Caco-2 (cell line): ENCODE measurements around the gene DDN. TPM values are rescaled to one million over a fixed set of nuclear protein-coding genes. Genes with fewer than 3 reads are reported as not detected.
A peak's percentile ranks its signal among the peaks of the same experiment; 100 is the strongest.

Source experiments
- BruUV-seq: library from RNA; stranded (reverse); fragments of 400-500 nt; replicated peaks from 2 replicates; lab custom pipeline; 2021; lab: Mats Ljungman, UMichigan
- CTCF ChIA-PET: fragments of 300-600 bp; sonication (Branson Sonifier 250); formaldehyde crosslinking; loops from one replicate; lab custom pipeline; 2022; ENCODE audit warnings: antibody characterized with exemption; lab: Charles Lee
- POLR2A ChIA-PET: fragments of 300-600 bp; sonication (Branson Sonifier 250); formaldehyde crosslinking; loops from one replicate; lab custom pipeline; 2022; ENCODE audit warnings: antibody characterized with exemption; lab: Charles Lee
- DNase-seq, 2 experiments: peaks; one replicate each; pipeline versions ENCODE4 v3.0.0 to v3.0.0-alpha.2; 2020 to 2022
- H3K27me3 ChIP-seq: replicated peaks from 2 replicates; pipeline ENCODE4 v1.6.0; 2011; ENCODE audit warnings: low read length; ENCODE audit not compliant: control insufficient read depth, insufficient read depth
- H3K36me3 ChIP-seq: 2 replicates; pipeline ENCODE4 v1.5.1; 2011; ENCODE audit warnings: low read length; ENCODE audit not compliant: control insufficient read depth, insufficient read depth
- H3K4me1 ChIP-seq: fragments of 250-450 bp; sonication (Bioruptor Pico); 2 replicates; pipeline ENCODE4 v1.5.1; 2020; ENCODE audit warnings: mild to moderate bottlenecking
- H3K4me3 ChIP-seq: 2 replicates; pipeline ENCODE4 v1.5.1; 2011; ENCODE audit warnings: low read depth, mild to moderate bottlenecking, control low read depth, low read length
- H3K9me3 ChIP-seq: fragments of 250-450 bp; sonication (Bioruptor Pico); 2 replicates; pipeline ENCODE4 v1.5.1; 2020; ENCODE audit warnings: mild to moderate bottlenecking, moderate library complexity
- H3K27ac Mint-ChIP-seq: one replicate; pipeline ENCODE4 v1.8.0; 2022; ENCODE audit warnings: mixed read lengths; ENCODE audit not compliant: unreplicated experiment
- H3K27me3 Mint-ChIP-seq: one replicate; pipeline ENCODE4 v1.8.0; 2022; ENCODE audit warnings: mixed read lengths; ENCODE audit not compliant: insufficient read depth, unreplicated experiment
- H3K36me3 Mint-ChIP-seq: one replicate; pipeline ENCODE4 v1.8.0; 2022; ENCODE audit warnings: mild to moderate bottlenecking, mixed read lengths; ENCODE audit not compliant: insufficient read depth, unreplicated experiment
- H3K4me1 Mint-ChIP-seq: one replicate; pipeline ENCODE4 v1.8.0; 2022; ENCODE audit warnings: low read depth, mixed read lengths; ENCODE audit not compliant: unreplicated experiment
- H3K4me3 Mint-ChIP-seq: one replicate; pipeline ENCODE4 v1.8.0; 2022; ENCODE audit warnings: mild to moderate bottlenecking, moderate library complexity, mixed read lengths; ENCODE audit not compliant: unreplicated experiment
- H3K9me3 Mint-ChIP-seq: one replicate; pipeline ENCODE4 v1.8.0; 2022; ENCODE audit warnings: mixed read lengths; ENCODE audit not compliant: unreplicated experiment
- intact Hi-C: fragments of 100-400 bp; cut with micrococcal nuclease; formaldehyde crosslinking; loops from one replicate; pipeline ENCODE4 v1.10.0; 2022; ENCODE audit not compliant: unreplicated experiment
- total RNA-seq: library from RNA; stranded (reverse); gene quantifications from 2 replicates; pipeline ENCODE4 v1.2.3, GENCODE V29; 2022
- TF ChIP-seq, protein P1 (sequence below), 2 experiments: fragments of 200-600 bp in 1 of 2; IDR thresholded peaks; 1 replicate in 1 of 2; 2 replicates in 1 of 2; pipeline versions ENCODE4 v1.5.1 to v1.8.0; 2011 to 2022; ENCODE audit warnings: antibody characterized with exemption in 1 of 2, control low read depth in 1 of 2, inconsistent platforms in 1 of 2, low read depth in 1 of 2, low read length in 1 of 2, mild to moderate bottlenecking in 1 of 2, moderate library complexity in 1 of 2; ENCODE audit not compliant: insufficient read depth in 1 of 2, severe bottlenecking in 1 of 2, unreplicated experiment in 1 of 2

Gene DDN
- total RNA-seq, 1 experiment from 2014 or later: 1.9 TPM

DNA sequence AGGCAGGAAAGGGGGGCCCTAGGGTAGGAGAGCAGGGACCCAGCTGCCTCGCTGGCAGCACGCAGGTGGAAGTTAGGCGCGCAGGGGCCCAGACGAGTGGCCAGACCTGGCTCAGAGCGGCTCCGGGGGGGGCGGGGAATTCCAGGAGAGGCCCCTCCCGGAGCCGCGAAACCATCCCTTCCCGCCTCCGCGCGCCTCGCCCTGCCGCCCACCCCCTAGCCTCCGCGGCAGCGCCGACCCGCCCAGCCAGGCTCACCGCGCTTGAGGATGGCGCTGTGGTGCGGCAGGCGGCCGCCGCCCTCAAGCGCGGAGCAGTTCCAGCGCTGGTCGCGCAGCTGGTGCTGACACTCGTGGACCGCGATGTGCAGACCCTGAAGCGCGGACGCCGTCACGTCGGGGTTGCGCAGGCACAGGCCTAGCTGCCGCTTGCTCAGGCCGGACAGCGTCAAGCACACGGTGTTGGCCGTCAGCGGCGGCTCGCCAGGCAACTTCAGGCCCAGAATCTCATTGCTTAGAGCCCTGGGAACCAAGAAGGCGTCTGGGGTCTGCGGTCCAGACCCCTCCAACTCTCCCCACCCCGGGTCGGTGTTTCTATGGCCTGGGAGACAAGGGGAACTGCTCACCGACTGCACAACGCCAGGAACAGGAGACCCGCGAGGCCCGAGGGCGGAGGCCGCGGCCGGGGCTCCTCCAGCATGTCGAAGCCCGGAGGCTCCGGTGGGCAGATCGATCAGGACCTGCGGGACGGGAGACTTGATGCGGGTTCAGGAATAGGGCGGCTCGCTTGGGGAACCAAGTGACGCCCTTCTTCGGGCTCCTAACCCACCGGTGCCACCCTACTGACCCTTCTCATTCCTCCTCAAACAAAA is 29.1 kb downstream of the DDN start:
- Histone ChIP-seq H3K27me3 (no peaks in the 10 kb centered on the region), H3K36me3 (no peaks in the 10 kb centered on the region), H3K4me3 (no peak overlapping the region), H3K4me1 (peaks cover 25% of the 10 kb centered on the region), H3K9me3 (no peaks in the 10 kb centered on the region)
- ChIA-PET POLR2A (interaction anchor here (1.0 kb wide), 1 partner anchor 13 kb away, joined by 4 read pairs; the partner anchor contains the start of gene ARF3), CTCF (interaction anchor here (1.0 to 1.8 kb wide), 2 partner anchors 12 to 18 kb away, joined by 3 to 6 read pairs; no protein-coding TSS in a partner anchor)
- DNase-seq: no peak
- H3K27me3 Mint-ChIP-seq: peaks cover 3% of the 10 kb centered on the region
- H3K36me3 Mint-ChIP-seq: no peaks in the 10 kb centered on the region
- H3K9me3 Mint-ChIP-seq: no peaks in the 10 kb centered on the region
- TF ChIP-seq, protein P1, sequence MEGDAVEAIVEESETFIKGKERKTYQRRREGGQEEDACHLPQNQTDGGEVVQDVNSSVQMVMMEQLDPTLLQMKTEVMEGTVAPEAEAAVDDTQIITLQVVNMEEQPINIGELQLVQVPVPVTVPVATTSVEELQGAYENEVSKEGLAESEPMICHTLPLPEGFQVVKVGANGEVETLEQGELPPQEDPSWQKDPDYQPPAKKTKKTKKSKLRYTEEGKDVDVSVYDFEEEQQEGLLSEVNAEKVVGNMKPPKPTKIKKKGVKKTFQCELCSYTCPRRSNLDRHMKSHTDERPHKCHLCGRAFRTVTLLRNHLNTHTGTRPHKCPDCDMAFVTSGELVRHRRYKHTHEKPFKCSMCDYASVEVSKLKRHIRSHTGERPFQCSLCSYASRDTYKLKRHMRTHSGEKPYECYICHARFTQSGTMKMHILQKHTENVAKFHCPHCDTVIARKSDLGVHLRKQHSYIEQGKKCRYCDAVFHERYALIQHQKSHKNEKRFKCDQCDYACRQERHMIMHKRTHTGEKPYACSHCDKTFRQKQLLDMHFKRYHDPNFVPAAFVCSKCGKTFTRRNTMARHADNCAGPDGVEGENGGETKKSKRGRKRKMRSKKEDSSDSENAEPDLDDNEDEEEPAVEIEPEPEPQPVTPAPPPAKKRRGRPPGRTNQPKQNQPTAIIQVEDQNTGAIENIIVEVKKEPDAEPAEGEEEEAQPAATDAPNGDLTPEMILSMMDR (IDR thresholded peaks at IDR 0.05; ENCODE audit: insufficient read depth in 1 of 2, low read depth in 1 of 2, low read length in 1 of 2, severe bottlenecking in 1 of 2, unreplicated experiment in 1 of 2): no peak
- intact Hi-C loops: loop anchor here (2.0 kb wide), 1 partner anchor 13 kb away; the partner anchor contains the start of gene ARF3
- H3K4me3 Mint-ChIP-seq: peak overlapping the region; percentile 77
- H3K4me1 Mint-ChIP-seq: peaks cover 18% of the 10 kb centered on the region
- peak overlapping the region; percentile 7 for H3K27ac Mint-ChIP-seq
- BruUV-seq: no TSS peak

DNA sequence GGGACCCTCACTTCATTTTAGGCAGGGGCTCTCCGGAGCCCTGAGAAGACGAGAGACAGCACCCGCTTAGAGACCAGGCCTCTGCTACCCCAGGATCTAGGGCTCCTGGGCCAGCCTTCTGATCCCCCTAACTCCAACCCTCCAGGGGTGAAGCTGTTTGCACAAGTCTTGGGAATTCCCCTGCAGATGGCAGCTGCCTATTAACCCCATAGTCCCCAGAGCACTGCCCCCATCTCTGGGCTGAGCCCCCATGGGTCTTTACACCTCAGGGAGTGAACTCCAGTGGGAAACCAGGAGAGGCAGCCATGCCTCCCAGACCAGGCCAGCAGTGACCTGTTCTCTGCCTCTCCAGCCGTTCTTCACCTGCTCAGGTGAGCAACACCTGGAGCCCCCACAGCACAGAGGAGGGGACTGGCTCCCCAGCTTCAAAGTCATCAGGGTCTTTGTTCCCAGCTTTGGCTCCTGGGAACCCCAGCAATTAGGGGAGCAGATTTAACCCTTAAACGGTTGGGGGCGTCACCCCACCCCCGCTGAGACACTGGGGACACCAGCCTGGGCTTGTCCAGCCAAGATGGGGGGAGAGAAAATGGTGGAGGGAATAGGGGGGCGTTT is 29.9 kb downstream of the DDN start:
- H3K4me1 Mint-ChIP-seq: peaks cover 18% of the 10 kb centered on the region
- CTCF ChIA-PET: interaction anchor here (0.6 to 1.9 kb wide), 5 partner anchors 9 to 28 kb away, joined by 3 to 7 read pairs (median 5); partner anchors contain the start of genes ARF3 and WNT1
- POLR2A ChIA-PET: no interaction called here

GRCh38 chr12:48968467-48968866 is 30.7 kb downstream of the DDN start:
- POLR2A ChIA-PET: no interaction called here
- Histone ChIP-seq H3K36me3 (no peaks in the 10 kb centered on the region), H3K9me3 (no peaks in the 10 kb centered on the region), H3K4me3 (no peak overlapping the region), H3K4me1 (peaks cover 25% of the 10 kb centered on the region), H3K27me3 (no peaks in the 10 kb centered on the region)
- no TSS peak for BruUV-seq
- DNase-seq: no peak
- CTCF ChIA-PET: interaction anchor here (0.6 to 2.6 kb wide), 6 partner anchors 9 to 28 kb away, joined by 3 to 8 read pairs (median 6); partner anchors contain the start of genes ARF3 and WNT1
- intact Hi-C loops: no loop called here
- H3K4me1 Mint-ChIP-seq: peaks cover 18% of the 10 kb centered on the region
- H3K36me3 Mint-ChIP-seq: no peaks in the 10 kb centered on the region
- no peak overlapping the region for H3K4me3 Mint-ChIP-seq
- H3K27ac Mint-ChIP-seq: no peak overlapping the region
- no peaks in the 10 kb centered on the region for H3K27me3 Mint-ChIP-seq
- TF ChIP-seq, protein P1 (IDR thresholded peaks at IDR 0.05; ENCODE audit: insufficient read depth in 1 of 2, low read depth in 1 of 2, low read length in 1 of 2, severe bottlenecking in 1 of 2, unreplicated experiment in 1 of 2): no peak
- no peaks in the 10 kb centered on the region for H3K9me3 Mint-ChIP-seq

More for the DNA sequence above, 29.9 kb downstream of the DDN start:
- Mint-ChIP-seq H3K9me3 (no peaks in the 10 kb centered on the region), H3K27ac (no peak overlapping the region), H3K4me3 (no peak overlapping the region), H3K27me3 (no peaks in the 10 kb centered on the region), H3K36me3 (no peaks in the 10 kb centered on the region)
- no peak for DNase-seq
- BruUV-seq: no TSS peak
- no peaks in the 10 kb centered on the region for H3K27me3 ChIP-seq
- intact Hi-C loops: no loop called here
- no peaks in the 10 kb centered on the region for H3K9me3 ChIP-seq
- no peaks in the 10 kb centered on the region for H3K36me3 ChIP-seq
- peaks cover 25% of the 10 kb centered on the region for H3K4me1 ChIP-seq
- TF ChIP-seq, protein P1 (IDR thresholded peaks at IDR 0.05; ENCODE audit: insufficient read depth in 1 of 2, low read depth in 1 of 2, low read length in 1 of 2, severe bottlenecking in 1 of 2, unreplicated experiment in 1 of 2): no peak
- H3K4me3 ChIP-seq: no peak overlapping the region
